IPS-15b (cell line): ENCODE measurements around the gene TMTC4.
"Not testable (repeated sequence)": the region's sequence is repeated elsewhere in the genome, so short reads cannot be mapped to it uniquely, and the experiment has no call there.

ENCODE experiments used
- H3K27me3 ChIP-seq: one replicate; pipeline ENCODE4 v1.6.1; 2013; ENCODE audit warnings: low read length; ENCODE audit not compliant: control insufficient read depth, insufficient read depth
- H3K36me3 ChIP-seq: one replicate; pipeline ENCODE4 v1.6.1; 2013; ENCODE audit warnings: low read length; ENCODE audit not compliant: control insufficient read depth, insufficient read depth
- H3K4me1 ChIP-seq: one replicate; pipeline ENCODE4 v1.6.1; 2013; ENCODE audit warnings: mild to moderate bottlenecking, low read length; ENCODE audit not compliant: control insufficient read depth, insufficient read depth
- H3K4me3 ChIP-seq: one replicate; pipeline ENCODE4 v1.5.1; 2013; ENCODE audit warnings: low read depth, low read length
- H3K9ac ChIP-seq: one replicate; pipeline ENCODE4 v1.6.1; 2013; ENCODE audit warnings: low read depth, mild to moderate bottlenecking, low read length
- H3K9me3 ChIP-seq: one replicate; pipeline ENCODE4 v1.6.1; 2013; ENCODE audit warnings: mild to moderate bottlenecking, low read length; ENCODE audit not compliant: control insufficient read depth, insufficient read depth

TMTC4 gene

DNA sequence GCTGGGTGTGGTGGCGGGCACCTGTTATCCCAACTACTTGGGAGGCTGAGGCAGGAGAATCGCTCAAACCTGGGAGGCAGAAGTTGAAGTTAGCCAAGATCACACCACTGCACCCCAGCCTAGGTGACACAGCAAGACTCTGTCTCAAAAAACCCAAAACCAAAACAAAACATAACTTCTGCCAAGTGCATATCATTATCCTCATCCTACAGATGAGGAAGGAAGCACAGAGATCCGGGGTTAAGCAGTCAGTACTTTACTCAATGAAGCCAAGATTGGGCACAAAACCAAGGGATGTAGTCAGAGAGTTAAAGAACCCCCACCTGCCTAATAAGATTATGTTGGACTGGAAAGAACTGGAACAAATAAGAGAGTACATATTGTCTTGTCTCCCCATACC, 5.5 kb upstream of the TMTC4 start:
- no peaks in the 10 kb centered on the region for H3K36me3 ChIP-seq
- no peaks in the 10 kb centered on the region for H3K9me3 ChIP-seq
- H3K4me3 ChIP-seq = no peak overlapping the region
- H3K27me3 ChIP-seq = peaks cover 13% of the 10 kb centered on the region
- no peaks in the 10 kb centered on the region for H3K4me1 ChIP-seq
- H3K9ac ChIP-seq = no peak overlapping the region

DNA sequence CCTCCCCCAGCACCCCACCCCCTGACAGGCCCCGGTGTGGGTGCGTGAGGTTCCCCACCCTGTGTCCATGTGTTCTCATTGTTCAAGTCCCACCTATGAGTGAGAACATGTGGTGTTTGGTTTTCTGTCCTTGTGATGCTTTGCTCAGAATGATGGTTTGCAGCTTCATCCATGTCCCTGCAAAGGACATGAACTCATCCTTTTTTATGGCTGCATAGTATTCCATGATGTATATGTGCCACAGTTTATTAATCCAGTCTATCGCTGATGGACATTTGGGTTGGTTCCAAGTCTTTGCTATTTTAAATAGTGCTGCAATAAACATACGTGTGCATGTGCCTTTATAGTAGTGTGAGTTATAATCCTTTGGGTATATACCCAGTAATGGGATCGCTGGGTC, 2.5 kb upstream of the TMTC4 start:
- H3K27me3 ChIP-seq = peaks cover 16% of the 10 kb centered on the region
- H3K36me3 ChIP-seq, H3K4me1 ChIP-seq, H3K9me3 ChIP-seq, H3K9ac ChIP-seq, H3K4me3 ChIP-seq: not testable (repeated sequence)

DNA sequence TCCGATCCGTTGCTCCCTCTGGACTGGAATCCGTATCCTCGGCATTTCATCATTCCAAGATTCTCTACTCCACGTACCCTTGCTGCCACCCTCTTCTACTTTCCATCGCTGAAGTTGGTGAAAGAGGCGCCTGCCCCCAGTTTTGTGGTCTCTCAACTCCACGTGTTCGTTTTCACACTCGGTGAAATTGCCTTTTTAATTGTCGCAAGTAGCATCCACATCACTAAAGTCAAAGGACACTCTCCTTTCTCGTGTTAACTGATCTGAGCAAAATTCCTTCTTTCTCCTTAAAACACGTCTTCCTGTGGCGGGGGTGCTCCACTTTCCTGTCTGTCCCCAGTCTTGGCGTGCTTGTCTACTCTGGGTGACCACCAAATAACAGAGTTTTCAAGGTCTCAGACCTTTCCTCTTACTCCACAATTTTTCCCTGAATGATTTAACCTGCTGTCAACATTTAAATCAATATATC, 1.1 kb upstream of the TMTC4 start:
- H3K9ac ChIP-seq = peak overlapping the region; percentile 47
- peaks cover 16% of the 10 kb centered on the region for H3K27me3 ChIP-seq
- no peaks in the 10 kb centered on the region for H3K9me3 ChIP-seq
- peaks cover 2% of the 10 kb centered on the region for H3K4me1 ChIP-seq
- no peaks in the 10 kb centered on the region for H3K36me3 ChIP-seq
- peak overlapping the region; percentile 92 for H3K4me3 ChIP-seq

DNA sequence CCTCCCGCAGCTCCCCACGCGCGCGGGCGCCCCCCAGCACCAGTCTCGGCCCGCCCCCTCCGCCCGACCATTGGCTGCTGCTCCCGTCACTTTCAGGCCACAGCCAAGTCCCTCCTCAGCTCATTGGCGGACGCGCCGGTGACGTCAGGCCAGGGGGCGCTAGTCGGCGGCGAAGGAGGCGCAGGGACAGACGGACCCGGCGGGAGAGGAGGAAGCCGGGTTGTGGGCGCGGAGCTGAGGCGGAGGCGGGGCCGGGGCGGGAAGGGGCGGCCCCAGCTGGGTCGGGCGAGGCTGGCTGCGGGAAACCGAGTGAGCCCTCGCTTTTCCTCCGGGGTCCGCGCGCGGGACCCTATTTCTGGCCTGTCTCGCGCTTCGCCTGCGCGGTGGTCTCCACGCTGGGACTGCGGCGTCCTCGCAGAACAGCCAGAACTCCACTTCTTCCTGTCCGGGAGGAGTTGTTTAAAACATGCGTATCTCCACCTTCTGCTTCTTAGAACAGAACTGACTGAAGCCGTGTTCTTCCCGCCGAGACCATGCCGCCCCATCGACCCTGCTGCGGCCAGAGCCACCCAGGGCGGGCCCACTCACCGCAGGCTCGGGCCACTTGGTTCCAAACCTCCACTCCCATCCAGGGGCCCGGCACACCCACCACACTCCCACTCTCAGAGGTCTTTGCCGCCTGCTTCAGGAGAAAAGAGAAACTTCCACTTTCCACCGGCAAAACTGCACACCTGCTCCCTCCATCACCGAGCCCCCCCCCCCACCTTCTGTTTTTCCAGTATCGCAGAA, 471 bp upstream of the TMTC4 start:
- peaks cover 2% of the 10 kb centered on the region for H3K4me1 ChIP-seq
- H3K36me3 ChIP-seq = no peaks in the 10 kb centered on the region
- H3K27me3 ChIP-seq = peaks cover 16% of the 10 kb centered on the region
- no peaks in the 10 kb centered on the region for H3K9me3 ChIP-seq
- H3K9ac ChIP-seq = peak overlapping the region; percentile 47
- H3K4me3 ChIP-seq = peak overlapping the region; percentile 92

DNA sequence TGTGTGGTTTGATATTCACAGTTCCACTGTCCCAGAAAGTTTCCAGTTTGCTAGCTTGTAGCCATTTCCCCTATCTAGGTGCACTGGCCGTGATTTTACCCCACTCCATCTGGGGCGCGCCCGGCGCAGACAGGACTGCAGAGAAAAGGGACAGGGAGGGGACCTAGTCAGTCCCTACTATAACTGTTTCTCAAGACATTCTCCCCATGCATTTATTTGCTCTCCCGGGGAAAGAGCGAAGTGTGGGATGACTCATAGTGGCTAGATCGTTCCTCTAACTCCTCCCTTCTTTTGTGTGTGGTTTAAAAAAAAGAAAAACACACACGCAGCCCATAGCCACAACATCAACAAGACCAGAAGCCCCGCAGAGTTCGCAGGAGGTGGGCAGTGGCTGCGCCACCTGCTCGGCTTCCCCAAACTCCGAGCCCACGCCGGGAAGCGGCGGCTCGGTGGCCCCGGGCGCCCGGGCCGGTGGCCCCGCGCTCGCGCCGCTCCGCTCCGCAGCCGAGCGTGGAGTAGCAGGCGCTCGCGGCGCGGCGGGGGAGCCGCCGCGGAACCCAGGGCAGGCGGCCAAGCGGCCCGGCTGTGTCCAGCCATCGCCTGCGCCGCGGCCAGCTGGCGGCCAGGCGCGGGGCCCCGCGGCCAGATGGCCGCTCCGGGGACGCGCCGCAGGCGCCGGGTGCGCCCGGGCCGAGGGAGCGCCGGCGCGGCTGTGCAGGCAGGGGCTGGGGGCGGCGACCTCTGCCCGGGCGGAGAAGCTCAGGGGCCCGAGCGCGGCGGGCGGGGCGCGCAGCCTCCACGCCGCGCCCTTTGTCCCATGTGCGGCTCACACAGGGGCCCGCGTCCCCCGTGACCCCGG, 653 bp downstream of the TMTC4 start:
- Histone ChIP-seq H3K9me3 (no peaks in the 10 kb centered on the region), H3K4me1 (peaks cover 2% of the 10 kb centered on the region), H3K4me3 (peak overlapping the region; percentile 45), H3K27me3 (peaks cover 16% of the 10 kb centered on the region), H3K9ac (peak overlapping the region; percentile 8), H3K36me3 (no peaks in the 10 kb centered on the region)

DNA sequence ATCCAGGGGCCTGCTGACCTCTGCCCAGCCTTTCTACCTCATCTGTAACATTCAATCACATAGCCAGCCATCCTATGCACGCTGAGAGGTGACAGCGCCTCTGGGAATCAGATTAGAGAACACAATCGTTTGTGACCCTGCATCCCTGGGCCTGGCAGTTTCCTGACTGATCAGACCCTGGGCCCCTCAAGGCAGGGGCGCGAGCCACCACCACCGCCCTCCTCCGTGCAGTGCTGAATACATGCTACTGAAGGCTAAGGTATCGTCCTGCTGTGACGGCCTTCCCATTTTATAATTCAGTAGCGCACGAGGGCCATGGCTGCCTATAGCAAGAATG, 1.3 kb downstream of the TMTC4 start:
- H3K4me1 ChIP-seq = peaks cover 2% of the 10 kb centered on the region
- no peaks in the 10 kb centered on the region for H3K36me3 ChIP-seq
- peaks cover 16% of the 10 kb centered on the region for H3K27me3 ChIP-seq
- no peaks in the 10 kb centered on the region for H3K9me3 ChIP-seq
- H3K9ac ChIP-seq = no peak overlapping the region
- peak overlapping the region; percentile 45 for H3K4me3 ChIP-seq

DNA sequence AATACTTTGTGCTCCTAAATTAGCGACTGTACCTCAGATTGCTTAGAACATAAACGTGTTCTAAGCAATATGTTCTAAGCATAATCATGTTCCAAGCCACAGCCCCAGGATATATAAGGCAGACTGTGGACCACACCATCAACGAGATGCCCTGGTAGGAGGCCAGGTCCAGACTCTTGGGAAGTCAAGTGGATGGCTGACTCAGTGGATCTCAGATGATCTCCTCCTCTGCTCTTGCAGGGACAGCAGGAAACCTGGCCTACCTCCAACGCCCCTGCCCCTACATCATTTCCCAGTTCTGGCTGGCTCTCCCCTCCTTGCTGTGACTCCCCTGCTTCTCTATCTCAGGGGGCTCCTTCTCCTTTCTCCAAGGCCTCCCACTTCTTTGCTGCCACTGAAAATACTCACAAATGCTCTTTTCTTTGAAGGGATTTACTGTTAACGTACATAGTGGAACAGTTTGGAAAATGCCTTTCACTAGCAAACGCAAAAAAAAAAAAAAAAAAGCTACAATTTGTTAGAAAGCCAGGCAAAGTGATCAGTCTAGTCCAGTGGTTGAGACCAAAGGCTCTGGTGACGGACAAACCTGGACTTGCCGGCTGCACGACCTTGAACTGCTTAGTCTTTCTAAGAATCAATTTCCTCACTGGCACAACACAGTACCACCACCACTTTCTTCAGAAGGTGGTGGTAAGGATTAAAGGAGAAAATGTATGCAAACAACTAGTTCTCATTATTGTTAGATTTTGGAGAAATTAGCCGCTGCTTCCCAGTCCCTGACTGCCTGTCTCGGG, 3.0 kb downstream of the TMTC4 start:
- H3K27me3 ChIP-seq = peaks cover 15% of the 10 kb centered on the region
- no peaks in the 10 kb centered on the region for H3K36me3 ChIP-seq
- H3K9me3 ChIP-seq = no peaks in the 10 kb centered on the region
- H3K4me3 ChIP-seq = no peak overlapping the region
- H3K9ac ChIP-seq = no peak overlapping the region
- peaks cover 2% of the 10 kb centered on the region for H3K4me1 ChIP-seq

DNA sequence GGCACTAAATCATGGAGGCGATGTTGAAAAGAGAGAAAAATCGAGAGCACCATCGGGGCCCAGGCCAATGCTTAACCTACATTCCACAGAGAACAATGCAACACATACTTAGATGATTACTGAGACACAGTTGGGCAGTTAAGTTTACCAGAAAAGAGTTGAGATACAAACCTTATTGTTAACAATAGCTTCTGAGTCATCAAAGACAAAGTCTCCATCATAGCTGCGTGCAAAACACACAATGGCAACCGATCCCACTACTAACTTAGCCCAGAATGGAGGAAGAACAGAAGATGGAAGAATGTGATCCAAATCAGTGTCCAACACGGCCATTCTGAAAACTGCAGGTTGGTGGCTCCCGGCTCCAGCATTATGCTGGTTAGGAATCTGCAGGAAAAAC, 6.2 kb downstream of the TMTC4 start:
- Histone ChIP-seq H3K9me3 (no peaks in the 10 kb centered on the region), H3K9ac (no peak overlapping the region), H3K27me3 (peaks cover 3% of the 10 kb centered on the region), H3K4me1 (peaks cover 2% of the 10 kb centered on the region), H3K4me3 (no peak overlapping the region), H3K36me3 (peaks cover 11% of the 10 kb centered on the region)

DNA sequence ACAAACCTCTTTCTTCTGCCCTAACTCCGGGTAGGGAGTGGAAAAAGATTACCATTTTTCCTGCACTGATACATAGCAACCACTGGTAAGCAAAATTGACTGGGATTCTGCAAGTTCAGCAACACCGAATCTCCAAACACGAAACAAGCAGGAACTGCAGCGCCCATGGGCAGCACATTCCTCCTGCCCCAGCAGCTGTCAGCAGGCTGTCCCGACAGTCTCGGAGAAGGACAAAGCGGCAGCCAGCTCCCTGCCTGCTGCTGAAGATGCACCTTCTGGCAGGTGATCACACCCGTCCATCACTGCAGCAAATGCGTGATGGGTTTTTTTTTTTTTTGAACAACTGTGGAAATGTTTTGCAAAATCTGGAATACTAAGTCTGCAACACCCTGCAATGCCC, 6.7 kb downstream of the TMTC4 start:
- H3K9ac ChIP-seq = no peak overlapping the region
- peaks cover 3% of the 10 kb centered on the region for H3K27me3 ChIP-seq
- no peak overlapping the region for H3K4me3 ChIP-seq
- peaks cover 11% of the 10 kb centered on the region for H3K36me3 ChIP-seq
- H3K4me1 ChIP-seq = no peaks in the 10 kb centered on the region
- H3K9me3 ChIP-seq = no peaks in the 10 kb centered on the region

DNA sequence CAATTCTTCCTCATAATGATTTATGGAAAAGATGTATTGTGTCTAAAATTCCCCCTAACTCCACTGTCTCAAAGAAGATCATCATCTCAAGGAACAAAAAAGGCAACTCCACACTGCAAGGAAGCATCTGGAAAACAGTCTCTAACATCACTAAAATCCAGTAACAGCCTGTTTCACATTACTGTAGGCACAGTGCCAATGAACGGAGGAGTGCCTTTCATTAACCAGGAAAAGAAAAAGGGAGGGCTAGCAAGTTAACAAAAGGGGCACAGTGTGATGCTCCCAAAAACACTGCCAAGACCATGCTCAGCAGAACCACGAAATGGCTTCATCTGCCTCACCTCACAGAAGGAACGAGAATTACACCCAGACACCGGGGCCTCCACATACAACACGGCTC, 8.5 kb downstream of the TMTC4 start:
- no peaks in the 10 kb centered on the region for H3K4me1 ChIP-seq
- no peaks in the 10 kb centered on the region for H3K27me3 ChIP-seq
- H3K9me3 ChIP-seq = no peaks in the 10 kb centered on the region
- no peak overlapping the region for H3K4me3 ChIP-seq
- peaks cover 11% of the 10 kb centered on the region for H3K36me3 ChIP-seq
- H3K9ac ChIP-seq = no peak overlapping the region

DNA sequence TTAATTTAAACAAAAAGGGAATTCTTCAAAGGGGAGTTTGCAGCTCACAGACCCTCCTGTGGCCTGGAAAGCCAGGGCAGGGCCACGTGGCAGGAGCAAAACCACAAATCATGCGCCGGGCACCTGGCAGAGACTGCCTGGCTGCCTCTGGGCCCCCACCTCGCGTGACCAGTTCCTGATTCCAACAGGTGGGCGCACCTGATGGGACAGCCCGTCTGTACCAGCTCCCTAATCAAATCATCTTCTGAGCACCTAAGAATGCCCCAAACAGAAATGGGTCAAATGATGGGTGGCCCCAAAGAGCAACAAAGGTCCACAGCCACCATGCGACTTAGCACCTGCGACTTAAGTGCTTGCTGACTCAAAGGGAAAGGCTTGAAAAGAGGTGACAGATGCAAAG, 9.2 kb downstream of the TMTC4 start:
- Histone ChIP-seq H3K36me3 (peaks cover 11% of the 10 kb centered on the region), H3K4me1 (no peaks in the 10 kb centered on the region)

More for the DNA sequence above, 9.2 kb downstream of the TMTC4 start:
- H3K9me3 ChIP-seq = no peaks in the 10 kb centered on the region
- no peak overlapping the region for H3K4me3 ChIP-seq
- no peak overlapping the region for H3K9ac ChIP-seq
- H3K27me3 ChIP-seq = no peaks in the 10 kb centered on the region
